HL-60 (cell line): ENCODE data around the gene TRPV3.

Experiments
- CTCF ChIP-seq: IDR thresholded peaks from one replicate; pipeline ENCODE4 v1.5.1; 2011; ENCODE audit warnings: low read length, control low read depth, inconsistent platforms; ENCODE audit not compliant: insufficient read depth
- GABPA ChIP-seq: IDR thresholded peaks from 2 replicates; pipeline ENCODE4 v1.6.1; 2012; ENCODE audit warnings: low read depth
- POLR2AphosphoS5 ChIP-seq: IDR thresholded peaks from 2 replicates; pipeline ENCODE4 v1.6.1; 2012; ENCODE audit warnings: low read depth
- REST ChIP-seq: IDR thresholded peaks from 2 replicates; pipeline ENCODE4 v1.6.1; 2012; ENCODE audit warnings: low read depth; ENCODE audit not compliant: insufficient replicate concordance
- SPI1 ChIP-seq: IDR thresholded peaks from 2 replicates; pipeline ENCODE4 v1.6.1; 2012; ENCODE audit warnings: low read depth, mild to moderate bottlenecking, borderline replicate concordance

DNA sequence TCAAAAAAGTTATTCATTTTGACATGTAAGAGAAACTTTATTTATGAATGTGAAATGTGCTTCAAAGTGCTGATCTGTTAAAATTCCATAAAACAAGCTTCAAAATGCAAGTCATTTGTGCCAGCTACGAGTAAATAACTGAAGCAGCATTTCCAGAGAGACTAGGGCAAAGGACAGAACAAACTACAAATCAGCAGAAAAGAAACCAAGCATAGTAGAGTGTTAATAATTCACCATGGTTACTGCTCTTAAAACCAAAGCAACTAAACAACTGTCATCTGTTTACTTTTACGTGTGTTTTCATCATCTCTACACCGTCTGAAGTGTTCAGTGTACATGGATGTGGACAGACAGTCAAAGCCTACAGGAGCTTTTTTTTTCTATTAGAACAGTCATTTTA lies 83.4 kb downstream of the TRPV3 start:
- TF ChIP-seq CTCF (no peak), REST (no peak), GABPA (no peak), POLR2AphosphoS5 (no peak), SPI1 (no peak)
